Chondrocyte (in vitro differentiated cells): ENCODE measurements around the gene SERPINB11. TPM values are rescaled to one million over a fixed set of nuclear protein-coding genes. Genes with fewer than 3 reads are reported as not detected.
"Not testable (repeated sequence)": the region's sequence is repeated elsewhere in the genome, so short reads cannot be mapped to it uniquely, and the experiment has no call there.

ENCODE experiments used
- DNase-seq: peaks from one replicate; pipeline ENCODE4 v3.0.0; 2021; ENCODE audit warnings: mixed read lengths, low spot score
- H3K27ac Mint-ChIP-seq: one replicate; pipeline ENCODE4 v1.8.0; 2021; ENCODE audit warnings: mild to moderate bottlenecking, moderate library complexity, mixed read lengths; ENCODE audit not compliant: unreplicated experiment
- H3K27me3 Mint-ChIP-seq: 2 replicates; pipeline ENCODE4 v1.8.0; 2021; ENCODE audit warnings: low read depth, mixed read lengths
- H3K36me3 Mint-ChIP-seq: 2 replicates; pipeline ENCODE4 v1.8.0; 2021; ENCODE audit warnings: low read depth, mixed read lengths
- H3K4me1 Mint-ChIP-seq: 2 replicates; pipeline ENCODE4 v1.8.0; 2021; ENCODE audit warnings: low read depth, mild to moderate bottlenecking, mixed read lengths
- H3K4me3 Mint-ChIP-seq: one replicate; pipeline ENCODE4 v1.8.0; 2021; ENCODE audit warnings: mild to moderate bottlenecking, moderate library complexity, mixed read lengths; ENCODE audit not compliant: unreplicated experiment
- H3K9me3 Mint-ChIP-seq: 2 replicates; pipeline ENCODE4 v1.8.0; 2021; ENCODE audit warnings: low read depth, mixed read lengths
- CTCF ChIP-seq: fragments of 200-600 bp; sonication (generic); IDR thresholded peaks from 2 replicates; pipeline ENCODE4 v1.5.0; 2021; ENCODE audit warnings: antibody characterized with exemption, mild to moderate bottlenecking, moderate library complexity
- long read RNA-seq: library from polyadenylated mRNA; stranded (forward); transcript quantifications from one replicate; pipeline ENCODE4 v2.0.0, GENCODE V29; 2021
- total RNA-seq: library from RNA; stranded (reverse); gene quantifications from 3 replicates; pipeline ENCODE4 v1.2.1, GENCODE V29; 2021

Gene SERPINB11
- not detected in 3 replicates for total RNA-seq
- long read RNA-seq = 0 reads

- H3K4me1 Mint-ChIP-seq = no peaks in the 10 kb centered on the region
- no peak for TF ChIP-seq CTCF
- H3K27me3 Mint-ChIP-seq = peaks cover 4% of the 10 kb centered on the region
- DNase-seq = no peak
- no peak within 1 kb of the TSS for H3K27ac Mint-ChIP-seq
- H3K36me3 Mint-ChIP-seq = no peaks in the 10 kb centered on the region
- H3K9me3 Mint-ChIP-seq = no peaks in the 10 kb centered on the region
- H3K4me3 Mint-ChIP-seq = no peak within 1 kb of the TSS
Observed at GRCh38 chr18:63702660-63703059, at the start of gene SERPINB11. Gene SERPINB11, plus strand, starts transcription at chr18:63702960. Its CDS starts 7,234 bp downstream, at chr18:63710194.

DNA sequence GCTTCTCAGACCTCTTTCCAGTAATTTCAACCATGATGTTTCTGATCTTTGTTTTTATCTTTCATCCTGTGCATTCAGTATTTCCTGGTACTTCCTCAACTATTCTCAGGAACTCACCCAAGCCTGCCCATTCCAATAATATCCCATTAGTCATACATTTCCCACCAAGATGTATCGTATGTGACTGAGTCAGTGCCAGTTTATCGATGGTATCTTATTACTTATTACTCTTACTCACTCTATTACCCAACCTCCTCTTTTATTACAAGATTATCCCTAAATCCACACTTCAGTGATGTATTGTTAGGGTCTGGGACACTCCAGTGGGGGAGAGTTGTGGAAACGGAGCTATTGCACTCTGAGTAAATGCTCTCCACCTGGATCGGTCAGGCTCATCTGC, 43.8 kb upstream of the SERPINB11 start:
- H3K4me3 Mint-ChIP-seq, H3K36me3 Mint-ChIP-seq, H3K4me1 Mint-ChIP-seq, H3K27ac Mint-ChIP-seq, H3K9me3 Mint-ChIP-seq, DNase-seq: not testable (repeated sequence)
- peaks cover 13% of the 10 kb centered on the region for H3K27me3 Mint-ChIP-seq

DNA sequence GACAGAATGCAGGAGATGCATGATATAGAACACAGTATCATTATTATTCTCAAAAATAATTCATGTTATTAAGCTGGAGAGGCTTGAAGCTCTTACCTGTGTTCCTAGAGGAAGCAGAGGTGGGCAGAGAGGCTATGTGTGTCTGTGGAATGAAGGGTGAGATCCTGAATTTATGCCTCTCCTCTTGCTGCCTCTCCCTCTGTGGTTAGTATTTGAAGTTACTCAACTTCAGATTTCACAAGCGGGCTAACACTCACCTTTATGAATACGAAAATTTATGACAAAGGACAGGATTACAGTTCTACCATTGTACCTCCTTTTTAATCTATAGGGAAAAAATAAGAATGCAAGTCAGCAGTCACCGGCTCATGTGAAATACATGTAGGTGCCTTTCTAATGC, 41.0 kb upstream of the SERPINB11 start, which contains the start of gene SERPINB3:
Gene SERPINB3 (minus strand): TSS at position 144 of the 400 bp plus-strand sequence. CDS start 677 bp downstream, outside the sequence.
- not testable (repeated sequence) for H3K9me3 Mint-ChIP-seq, H3K27ac Mint-ChIP-seq, H3K4me1 Mint-ChIP-seq, DNase-seq, H3K4me3 Mint-ChIP-seq, H3K36me3 Mint-ChIP-seq
- peaks cover 11% of the 10 kb centered on the region for H3K27me3 Mint-ChIP-seq

- Mint-ChIP-seq H3K9me3 (peaks cover 12% of the 10 kb centered on the region), H3K4me1 (no peaks in the 10 kb centered on the region), H3K27ac (no peak overlapping the region), H3K36me3 (no peaks in the 10 kb centered on the region), H3K27me3 (peaks cover 9% of the 10 kb centered on the region), H3K4me3 (no peak overlapping the region)
- TF ChIP-seq CTCF = no peak
- no peak for DNase-seq
Observed at GRCh38 chr18:63664571-63664970, 38.2 kb upstream of the SERPINB11 start.

DNA sequence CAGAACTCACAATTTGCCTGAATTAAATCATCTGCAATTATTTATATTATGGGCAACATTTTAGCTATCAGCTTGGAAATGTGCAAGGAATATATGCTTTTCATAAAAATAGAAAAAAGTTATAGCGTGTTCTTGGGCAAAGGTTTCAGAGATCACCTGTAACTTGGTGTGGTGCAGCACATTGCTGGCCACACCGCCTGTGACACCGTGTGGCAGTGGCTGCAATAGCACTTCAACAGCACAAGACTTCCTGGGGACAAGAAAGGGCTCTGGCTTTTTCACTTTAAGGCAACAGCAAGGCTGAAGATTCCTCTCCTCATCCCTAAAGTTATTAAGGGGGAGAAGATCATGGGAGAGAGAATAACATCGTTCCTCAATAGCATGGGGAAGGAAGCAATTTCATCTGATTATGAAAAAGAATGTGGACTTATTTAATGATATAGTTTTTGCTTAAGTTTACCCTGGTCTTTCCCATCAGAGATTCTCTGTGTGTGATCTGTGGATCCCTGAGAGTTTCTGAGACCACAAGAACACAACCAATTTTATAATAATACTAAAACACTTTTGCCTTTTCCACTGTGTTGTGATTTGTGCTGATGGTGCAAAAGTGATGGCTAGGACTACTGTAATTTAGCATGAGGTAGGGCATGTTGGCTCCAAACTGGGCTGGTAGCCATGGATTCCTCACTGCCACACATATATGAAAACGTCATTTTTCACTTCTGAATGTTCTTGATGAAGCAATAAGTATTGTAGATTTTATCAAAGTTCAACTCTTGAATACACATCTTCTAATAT, 26.0 kb upstream of the SERPINB11 start:
- no peaks in the 10 kb centered on the region for H3K36me3 Mint-ChIP-seq
- TF ChIP-seq CTCF = peak; percentile 25
- H3K27ac Mint-ChIP-seq = no peak overlapping the region
- H3K27me3 Mint-ChIP-seq = peaks cover 12% of the 10 kb centered on the region
- no peak for DNase-seq
- H3K4me3 Mint-ChIP-seq = no peak overlapping the region
- no peaks in the 10 kb centered on the region for H3K4me1 Mint-ChIP-seq
- peaks cover 2% of the 10 kb centered on the region for H3K9me3 Mint-ChIP-seq

GRCh38 chr18:63677500-63678225, 25.1 kb upstream of the SERPINB11 start:
- no peak for DNase-seq
- H3K4me3 Mint-ChIP-seq = no peak overlapping the region
- no peak overlapping the region for H3K27ac Mint-ChIP-seq
- H3K36me3 Mint-ChIP-seq = no peaks in the 10 kb centered on the region
- peaks cover 12% of the 10 kb centered on the region for H3K27me3 Mint-ChIP-seq
- no peaks in the 10 kb centered on the region for H3K4me1 Mint-ChIP-seq
- no peaks in the 10 kb centered on the region for H3K9me3 Mint-ChIP-seq
- TF ChIP-seq CTCF = no peak
